Peyer's patch (tissue), 4 donors: ENCODE data around the gene GPR137.
A peak's percentile ranks its signal among the peaks of the same experiment; 100 is the strongest.

ENCODE experiments used
- POLR2A ChIP-seq, 2 donors: fragments of 450-650 bp; IDR thresholded peaks; one replicate each; pipeline ENCODE4 v1.5.1; 2017; ENCODE audit warnings: antibody characterized with exemption in 2 of 2, mild to moderate bottlenecking in 2 of 2, moderate library complexity in 2 of 2
- TF ChIP-seq, protein P1 (sequence below), 6 experiments: fragments of 450-650 bp in 4 of 6; fragments of 200-600 bp in 2 of 6; sonication (generic) in 1 of 6; IDR thresholded peaks; one replicate each; pipeline ENCODE4 v1.5.1; 2017 to 2019; ENCODE audit warnings: antibody characterized with exemption in 6 of 6, mild to moderate bottlenecking in 3 of 6, moderate library complexity in 1 of 6

- peak; percentile 65 to 67 for TF ChIP-seq POLR2A (IDR thresholded peaks at IDR 0.05)
- TF ChIP-seq, protein P1, sequence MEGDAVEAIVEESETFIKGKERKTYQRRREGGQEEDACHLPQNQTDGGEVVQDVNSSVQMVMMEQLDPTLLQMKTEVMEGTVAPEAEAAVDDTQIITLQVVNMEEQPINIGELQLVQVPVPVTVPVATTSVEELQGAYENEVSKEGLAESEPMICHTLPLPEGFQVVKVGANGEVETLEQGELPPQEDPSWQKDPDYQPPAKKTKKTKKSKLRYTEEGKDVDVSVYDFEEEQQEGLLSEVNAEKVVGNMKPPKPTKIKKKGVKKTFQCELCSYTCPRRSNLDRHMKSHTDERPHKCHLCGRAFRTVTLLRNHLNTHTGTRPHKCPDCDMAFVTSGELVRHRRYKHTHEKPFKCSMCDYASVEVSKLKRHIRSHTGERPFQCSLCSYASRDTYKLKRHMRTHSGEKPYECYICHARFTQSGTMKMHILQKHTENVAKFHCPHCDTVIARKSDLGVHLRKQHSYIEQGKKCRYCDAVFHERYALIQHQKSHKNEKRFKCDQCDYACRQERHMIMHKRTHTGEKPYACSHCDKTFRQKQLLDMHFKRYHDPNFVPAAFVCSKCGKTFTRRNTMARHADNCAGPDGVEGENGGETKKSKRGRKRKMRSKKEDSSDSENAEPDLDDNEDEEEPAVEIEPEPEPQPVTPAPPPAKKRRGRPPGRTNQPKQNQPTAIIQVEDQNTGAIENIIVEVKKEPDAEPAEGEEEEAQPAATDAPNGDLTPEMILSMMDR (IDR thresholded peaks at IDR 0.05): peak in 5 of 6 experiments; percentile 29 to 50 (median 36)
Measured at GRCh38 chr11:64252003-64252872, 33.4 kb upstream of the GPR137 start.
